ENCODE results near the gene ADAMTS15.

Gene ADAMTS15

DNA sequence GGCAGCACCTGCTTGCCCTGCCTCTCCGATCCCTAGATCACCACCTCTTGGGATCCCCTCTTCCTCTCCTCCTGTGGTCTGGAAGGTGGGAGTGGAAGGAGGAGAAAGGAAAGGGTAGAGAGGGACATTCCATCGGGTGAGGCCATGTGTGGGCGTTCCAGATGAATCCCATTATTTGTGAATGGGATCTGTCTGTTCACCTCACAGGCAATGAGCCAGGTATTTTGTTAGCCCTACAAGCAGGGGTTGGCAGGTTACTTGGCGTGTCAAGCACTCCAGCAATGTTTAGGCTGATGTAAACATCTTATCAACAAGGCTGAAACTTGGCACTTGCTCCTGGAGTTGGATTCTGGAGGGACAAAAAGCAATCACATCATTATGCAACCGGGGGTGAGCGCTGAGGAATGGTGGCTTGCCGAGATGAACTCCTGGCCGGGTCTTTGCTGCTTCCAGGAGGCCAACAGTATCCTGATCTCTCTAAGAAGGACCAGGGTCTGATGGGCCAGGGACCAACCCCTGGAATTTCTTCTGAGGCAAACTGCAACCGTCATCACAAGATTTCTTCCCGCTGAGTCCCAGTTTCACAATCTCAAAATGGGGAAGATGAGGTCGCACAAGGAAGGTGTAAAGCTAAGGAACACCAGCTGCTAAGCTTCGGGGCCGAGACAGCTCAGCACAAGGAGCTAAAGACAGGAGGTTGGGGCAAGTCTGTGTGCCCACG lies 27.8 kb upstream of the ADAMTS15 start:
- no peak for DNase-seq

DNA sequence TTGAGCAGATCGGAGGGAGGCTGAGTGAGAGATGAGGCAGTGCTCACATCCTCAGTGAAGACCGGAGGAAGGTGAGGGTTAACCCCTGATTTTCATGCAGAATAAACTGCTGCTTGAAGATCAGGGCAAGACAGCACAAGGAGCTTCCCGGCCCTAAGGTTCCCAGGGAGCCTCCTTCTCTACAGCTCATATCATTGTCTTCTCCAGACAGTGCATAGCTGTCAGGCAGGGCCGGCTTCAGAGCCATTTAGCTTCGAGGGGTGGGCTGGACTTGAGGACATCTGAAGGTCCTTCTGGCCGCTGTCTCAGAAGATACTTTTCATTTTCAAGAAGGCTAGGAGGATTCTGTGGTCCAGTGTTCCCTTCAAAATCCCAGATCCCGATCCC lies 27.3 kb upstream of the ADAMTS15 start:
- DNase-seq = no peak

- no peak for DNase-seq
Observed at GRCh38 chr11:130421697-130422096, 26.7 kb upstream of the ADAMTS15 start.

GRCh38 chr11:130422251-130422995 lies 26.0 kb upstream of the ADAMTS15 start:
- DNase-seq = no peak

DNA sequence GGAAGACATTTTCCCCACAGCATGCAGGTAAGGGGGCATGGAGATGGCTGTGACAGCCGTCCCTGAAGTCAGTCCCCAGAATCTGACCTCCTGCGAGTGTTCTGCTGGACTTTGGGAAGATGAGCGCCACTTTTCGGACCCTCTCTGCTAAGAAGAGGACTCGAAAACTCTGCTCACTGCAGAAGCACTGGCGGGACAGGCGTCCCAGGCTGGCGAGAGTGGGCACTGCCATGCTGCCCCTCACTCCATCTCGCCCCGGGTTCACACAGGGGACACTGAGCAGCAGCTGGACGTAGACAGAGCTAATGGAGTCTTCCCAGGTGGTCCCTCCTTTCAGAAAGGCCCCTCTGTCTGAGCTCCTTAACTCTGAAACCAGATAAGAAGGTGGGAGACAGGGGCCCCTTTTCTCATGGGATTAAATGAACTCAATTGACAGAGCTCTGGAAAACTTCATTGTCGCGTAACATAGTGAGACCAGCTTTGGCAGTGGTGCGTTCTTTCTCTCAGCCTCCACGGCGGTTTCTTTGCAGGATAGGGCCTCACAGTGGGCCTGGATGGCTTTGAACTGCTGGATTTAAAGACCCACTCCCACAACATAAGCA lies 24.8 kb upstream of the ADAMTS15 start:
- no peak for DNase-seq

DNA sequence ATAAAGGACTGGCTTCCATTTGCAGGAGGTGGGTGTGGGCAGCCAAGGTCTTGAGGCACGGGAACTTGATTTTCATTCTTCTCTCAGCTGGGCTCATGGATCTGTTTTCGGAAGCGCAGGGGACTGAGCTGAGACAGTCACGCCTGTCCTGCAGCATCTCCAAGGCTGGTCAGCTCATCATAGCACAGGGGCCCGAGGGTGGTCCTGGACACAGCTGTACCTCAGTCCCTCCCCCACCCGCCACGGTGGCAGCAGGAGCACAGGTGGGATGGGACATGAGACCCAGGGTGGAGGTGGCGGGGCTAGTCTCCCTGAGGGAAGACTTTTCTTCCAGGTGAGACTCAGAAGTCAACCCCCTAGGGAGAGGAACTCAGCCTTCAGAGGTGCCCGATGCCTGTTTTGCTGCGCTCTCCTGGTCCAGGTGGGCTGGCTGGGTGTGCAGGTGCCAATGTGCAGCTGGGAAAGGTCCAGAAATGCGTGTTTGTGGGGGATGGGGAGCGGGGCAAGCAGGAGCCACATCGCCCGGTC lies 23.8 kb upstream of the ADAMTS15 start:
- no peak for DNase-seq

GRCh38 chr11:130425156-130425555 lies 23.3 kb upstream of the ADAMTS15 start:
- DNase-seq = no peak

GRCh38 chr11:130426223-130426836 lies 22.1 kb upstream of the ADAMTS15 start:
- DNase-seq = no peak

DNA sequence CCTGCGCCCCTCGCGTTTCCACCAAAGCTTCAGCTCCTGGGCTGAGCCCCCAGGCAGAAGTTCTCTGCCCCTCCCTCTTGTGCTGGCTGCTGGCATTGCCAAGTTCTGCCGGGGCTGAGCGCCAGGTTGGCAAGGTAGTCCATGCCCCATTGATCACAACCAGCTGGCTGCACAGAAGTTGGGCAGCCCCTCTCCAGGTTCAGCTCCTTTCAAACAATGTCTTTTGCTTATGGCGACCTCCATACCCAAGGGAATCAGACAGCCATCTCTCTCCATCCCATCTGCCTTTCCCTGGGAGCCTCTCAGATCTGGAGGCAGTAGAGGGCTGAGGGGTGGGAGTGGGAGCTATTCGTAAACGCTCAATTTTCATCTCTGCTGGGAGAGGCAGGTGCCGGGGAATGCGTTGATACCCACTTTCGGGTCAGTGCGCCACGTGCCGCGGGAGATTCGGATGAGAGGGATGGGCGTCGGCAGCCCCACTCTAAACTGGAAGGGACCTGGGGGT lies 21.6 kb upstream of the ADAMTS15 start:
- DNase-seq = no peak

DNA sequence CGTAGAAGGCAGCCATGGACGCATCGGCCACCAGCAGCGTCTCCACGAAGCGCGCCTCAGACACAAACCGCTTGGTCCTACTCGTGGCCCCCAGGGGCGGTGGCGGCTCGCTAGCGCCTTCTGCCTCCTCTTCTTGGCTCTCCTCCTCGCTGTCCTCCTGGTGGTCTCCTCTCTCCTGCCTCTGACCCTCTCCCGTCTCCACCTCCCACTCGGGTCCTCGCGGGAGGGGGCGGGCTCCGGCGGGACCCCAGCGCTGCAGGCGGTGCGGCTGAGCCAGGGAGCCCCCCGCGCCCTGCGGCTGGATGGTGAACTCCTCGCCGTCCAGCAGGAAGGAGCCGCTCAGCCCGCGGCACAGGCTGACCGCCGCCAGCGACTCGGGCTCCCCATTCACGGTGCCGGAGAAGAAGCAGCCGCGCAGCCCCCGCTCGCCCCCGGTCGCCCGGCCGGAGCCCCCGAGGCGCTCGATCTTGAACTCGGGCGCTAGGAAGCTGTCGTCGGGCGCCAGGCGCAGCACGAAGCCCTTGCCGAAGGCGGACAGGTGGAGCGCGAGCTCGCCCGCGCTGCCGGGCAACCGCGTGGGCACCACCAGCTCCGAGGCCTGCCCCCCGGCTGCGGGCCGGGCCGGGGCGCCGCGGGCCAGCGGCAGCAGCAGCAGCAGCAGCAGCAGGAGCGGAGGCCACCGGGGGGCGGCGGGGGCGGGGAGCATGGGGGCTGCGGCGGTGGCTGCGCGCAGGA lies 20.7 kb upstream of the ADAMTS15 start:
- peak; percentile 5 for DNase-seq

GRCh38 chr11:130428316-130429119 lies 19.9 kb upstream of the ADAMTS15 start, which contains the start of gene ADAMTS8:
Gene ADAMTS8 (minus strand): TSS chr11:130428609. CDS start chr11:130428286, 323 bp downstream.
- no peak for DNase-seq

DNA sequence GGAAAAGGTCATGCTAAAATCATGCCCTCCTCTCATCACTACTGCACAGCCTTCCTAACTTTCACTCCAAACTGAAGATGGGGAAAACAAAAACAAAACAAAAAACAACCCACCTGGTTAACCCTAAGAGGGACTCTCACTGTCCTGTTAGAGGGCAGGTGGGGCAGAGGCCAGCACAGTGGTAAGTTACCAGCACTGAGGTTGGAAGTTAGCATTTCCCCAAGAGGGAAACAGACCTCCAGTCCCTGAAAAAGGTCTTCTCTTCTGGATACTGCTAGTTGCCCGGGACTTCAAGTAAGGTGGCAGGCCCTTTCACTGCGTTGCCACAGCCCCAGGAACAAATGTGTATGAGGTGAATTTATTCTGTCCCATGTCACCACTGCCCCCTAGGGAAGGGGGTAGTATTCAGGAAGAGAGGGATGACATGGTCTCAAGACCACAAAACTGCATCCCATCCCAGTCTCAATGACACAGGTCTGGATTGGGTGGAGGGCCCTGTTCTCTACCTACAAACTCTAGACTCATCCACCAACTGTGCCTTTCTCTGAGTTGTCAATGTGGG lies 19.2 kb upstream of the ADAMTS15 start:
- DNase-seq = no peak

- no peak for DNase-seq
Observed at GRCh38 chr11:130429983-130430382, 18.5 kb upstream of the ADAMTS15 start.

GRCh38 chr11:130431331-130431773 lies 17.1 kb upstream of the ADAMTS15 start:
- DNase-seq = peak; percentile 26

DNA sequence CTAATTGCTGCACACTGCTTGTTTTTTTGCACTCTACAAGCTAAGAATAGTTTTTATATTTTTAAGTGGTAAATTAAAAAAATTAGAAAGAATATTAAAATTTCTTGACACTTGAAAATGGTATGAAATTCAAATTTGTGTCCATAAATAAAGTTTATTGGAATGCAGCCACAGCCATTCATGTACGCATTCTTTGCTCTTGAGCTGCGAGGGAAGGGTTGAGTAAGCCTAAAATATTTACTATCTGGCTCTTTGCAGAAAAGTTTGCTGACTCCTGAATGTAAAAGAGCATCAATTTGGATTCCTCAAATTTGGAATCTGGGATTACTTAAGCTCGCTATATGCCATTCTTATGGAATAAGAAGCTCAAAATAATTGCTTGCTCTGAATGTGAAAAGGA lies 16.6 kb upstream of the ADAMTS15 start:
- no peak for DNase-seq

GRCh38 chr11:130433357-130433756 lies 15.1 kb upstream of the ADAMTS15 start:
- DNase-seq = no peak

- DNase-seq = peak; percentile 76
Observed at GRCh38 chr11:130434521-130435223, 13.8 kb upstream of the ADAMTS15 start.

DNA sequence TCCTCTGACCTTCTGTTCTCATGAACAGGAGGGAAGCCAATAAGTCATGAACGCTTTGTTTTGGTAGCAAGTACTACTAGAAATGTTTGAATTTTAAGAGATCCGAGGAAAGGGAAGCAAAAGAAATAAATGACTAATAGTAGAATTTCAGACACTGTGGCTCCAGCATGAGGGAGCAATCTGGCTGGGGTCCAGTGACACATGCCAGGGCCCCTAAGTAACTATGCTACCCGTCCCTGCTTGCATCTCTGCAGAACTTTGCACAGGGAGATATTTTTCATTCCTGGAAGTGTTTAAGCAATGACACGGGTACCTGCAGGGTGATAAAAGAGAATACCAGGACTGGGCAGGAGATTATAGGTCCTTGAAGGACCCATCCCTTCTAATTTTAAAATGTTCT lies 12.8 kb upstream of the ADAMTS15 start:
- DNase-seq = no peak

DNA sequence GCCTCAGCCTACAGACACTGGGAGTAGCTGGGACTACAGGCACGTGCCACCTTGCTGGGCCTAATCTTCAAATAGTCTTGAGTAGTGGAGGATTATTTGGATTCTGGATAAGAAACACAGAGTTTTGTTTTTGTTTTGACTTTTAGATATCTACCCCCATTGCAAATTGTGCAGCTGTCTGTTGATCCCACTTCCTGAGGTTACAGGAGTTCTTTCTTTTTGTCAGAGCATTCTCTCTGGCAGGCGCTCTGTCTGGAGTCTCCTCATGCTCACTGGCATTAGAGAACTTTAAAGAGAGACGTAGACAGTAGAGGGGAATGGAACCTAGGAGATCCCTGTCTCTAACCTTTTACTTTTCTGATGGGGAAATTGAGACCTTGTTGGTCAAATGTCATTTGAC lies 12.3 kb upstream of the ADAMTS15 start:
- no peak for DNase-seq

DNA sequence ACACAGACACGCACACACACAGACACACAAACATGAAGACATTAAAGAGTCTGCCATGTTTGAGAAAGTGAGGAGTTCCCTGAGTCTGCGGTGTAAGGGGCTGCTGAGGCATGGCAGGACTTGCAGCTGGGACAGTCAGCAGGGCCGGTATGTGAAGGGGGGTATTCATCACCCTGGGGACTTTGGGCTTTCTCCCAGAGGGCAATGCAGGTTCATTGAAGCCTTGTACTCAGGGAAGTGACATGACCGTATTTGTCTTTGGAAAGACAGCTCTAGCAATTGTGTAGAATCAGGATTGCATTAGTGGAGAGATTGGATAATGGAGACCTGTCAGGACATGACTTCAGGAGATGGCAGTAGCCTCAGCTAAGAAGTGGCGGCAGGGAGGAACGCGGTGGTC lies 10.6 kb upstream of the ADAMTS15 start:
- no peak for DNase-seq

Data from NCI-H2227 treated with DMSO at 0.1 percent for 48 hours (cell line).